ENCODE results near the gene MGAT4B. TPM values are rescaled to one million over a fixed set of nuclear protein-coding genes. Genes with fewer than 3 reads are reported as not detected.

The MGAT4B gene
- total and polyA plus RNA-seq, 2 of the 13 experiments (the other 11 are each of a cell fraction or from before 2014, with no cell fraction given) = 93.5 to 130 TPM

DNA sequence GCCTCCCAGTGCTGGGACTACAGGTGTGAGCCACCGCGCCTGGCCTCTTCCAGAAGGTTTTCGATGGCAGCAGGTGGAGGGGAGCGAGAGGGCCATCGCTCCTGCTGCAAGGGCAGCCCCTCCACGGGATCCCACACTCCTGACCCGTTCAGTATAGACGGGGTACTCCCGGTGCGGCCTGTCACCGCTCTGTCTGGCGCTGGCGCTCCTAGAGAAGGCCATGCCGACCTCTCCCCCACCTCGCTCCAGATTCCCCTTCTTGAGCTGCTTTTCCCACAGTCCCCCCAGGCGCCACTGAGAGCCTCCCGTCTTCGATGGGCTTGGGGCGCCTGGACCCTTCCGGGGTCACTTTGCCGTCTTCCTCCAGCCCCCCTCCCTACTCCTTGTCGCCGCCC is 9.7 kb upstream of the MGAT4B start:
- FAIRE-seq (no peak), DNase-seq (ENCODE audit: low spot score) (no peak), ATAC-seq (no peak)
- Histone ChIP-seq H3K9me3 (ENCODE audit: low read length) (no peaks in the 10 kb centered on the region), H3K27me3 (ENCODE audit: control insufficient read depth in 1 of 2, insufficient read depth in 2 of 2, low read length in 2 of 2) (no peaks in the 10 kb centered on the region), H3K4me2 (ENCODE audit: low read depth, low read length) (no peak overlapping the region), H3K27ac (ENCODE audit: extremely low read length, insufficient read depth, low read length) (no peak overlapping the region), H3K4me1 (ENCODE audit: insufficient read depth, low read length) (peaks cover 30% of the 10 kb centered on the region), H3K79me2 (ENCODE audit: insufficient read depth, low read length) (peaks cover 12% of the 10 kb centered on the region), H3K4me3 (replicated peaks in 1 of 3; ENCODE audit: insufficient read depth in 1 of 3, low read depth in 2 of 3, low read length in 3 of 3) (no peak overlapping the region), H3K36me3 (replicated peaks in 1 of 2; ENCODE audit: control insufficient read depth in 1 of 2, insufficient read depth in 2 of 2, low read length in 2 of 2) (peaks cover 11 to 19% of the 10 kb centered on the region in 2 experiments; a peak in 4 of 5 replicates), H4K20me1 (ENCODE audit: insufficient read depth, low read length) (peaks cover under 1% of the 10 kb centered on the region; the same call in 1 of the 2 replicates), H2AFZ (ENCODE audit: low read length) (no peak overlapping the region), H3K9ac (ENCODE audit: insufficient read depth, low read depth, low read length) (no peak overlapping the region)
- WGBS (ENCODE audit: low lambda C conversion rate) = 97% methylated on average over 23 of the region's 23 CpGs
- BruUV-seq (replicated peaks) = no TSS peak
- in situ Hi-C loops (cut with HindIII; ENCODE audit: extremely low pct_ligation_motif_present, low pct_unique_long_range_greater_than_20kb) (no loop called here), intact Hi-C loops (cut with micrococcal nuclease; ENCODE audit: unreplicated experiment) (no loop called here)
- ChIA-PET CTCF (ENCODE audit: low intra/inter-chr PET ratio, low total read pairs) (no interaction called here), POLR2A (interaction anchor here (5.3 kb wide), 1 partner anchor 11 kb away, joined by 115 read pairs; the partner anchor contains the start of gene MGAT4B)
- TF ChIP-seq HHEX (CRISPR knock-in tag; IDR thresholded peaks at IDR 0.05) = no peak
- no peak for TF ChIP-seq BCL6 (CRISPR knock-in tag; IDR thresholded peaks at IDR 0.05)
- no peak for TF ChIP-seq ZNF773 (CRISPR knock-in tag; IDR thresholded peaks at IDR 0.05; ENCODE audit: borderline replicate concordance)
- TF ChIP-seq, protein P1, sequence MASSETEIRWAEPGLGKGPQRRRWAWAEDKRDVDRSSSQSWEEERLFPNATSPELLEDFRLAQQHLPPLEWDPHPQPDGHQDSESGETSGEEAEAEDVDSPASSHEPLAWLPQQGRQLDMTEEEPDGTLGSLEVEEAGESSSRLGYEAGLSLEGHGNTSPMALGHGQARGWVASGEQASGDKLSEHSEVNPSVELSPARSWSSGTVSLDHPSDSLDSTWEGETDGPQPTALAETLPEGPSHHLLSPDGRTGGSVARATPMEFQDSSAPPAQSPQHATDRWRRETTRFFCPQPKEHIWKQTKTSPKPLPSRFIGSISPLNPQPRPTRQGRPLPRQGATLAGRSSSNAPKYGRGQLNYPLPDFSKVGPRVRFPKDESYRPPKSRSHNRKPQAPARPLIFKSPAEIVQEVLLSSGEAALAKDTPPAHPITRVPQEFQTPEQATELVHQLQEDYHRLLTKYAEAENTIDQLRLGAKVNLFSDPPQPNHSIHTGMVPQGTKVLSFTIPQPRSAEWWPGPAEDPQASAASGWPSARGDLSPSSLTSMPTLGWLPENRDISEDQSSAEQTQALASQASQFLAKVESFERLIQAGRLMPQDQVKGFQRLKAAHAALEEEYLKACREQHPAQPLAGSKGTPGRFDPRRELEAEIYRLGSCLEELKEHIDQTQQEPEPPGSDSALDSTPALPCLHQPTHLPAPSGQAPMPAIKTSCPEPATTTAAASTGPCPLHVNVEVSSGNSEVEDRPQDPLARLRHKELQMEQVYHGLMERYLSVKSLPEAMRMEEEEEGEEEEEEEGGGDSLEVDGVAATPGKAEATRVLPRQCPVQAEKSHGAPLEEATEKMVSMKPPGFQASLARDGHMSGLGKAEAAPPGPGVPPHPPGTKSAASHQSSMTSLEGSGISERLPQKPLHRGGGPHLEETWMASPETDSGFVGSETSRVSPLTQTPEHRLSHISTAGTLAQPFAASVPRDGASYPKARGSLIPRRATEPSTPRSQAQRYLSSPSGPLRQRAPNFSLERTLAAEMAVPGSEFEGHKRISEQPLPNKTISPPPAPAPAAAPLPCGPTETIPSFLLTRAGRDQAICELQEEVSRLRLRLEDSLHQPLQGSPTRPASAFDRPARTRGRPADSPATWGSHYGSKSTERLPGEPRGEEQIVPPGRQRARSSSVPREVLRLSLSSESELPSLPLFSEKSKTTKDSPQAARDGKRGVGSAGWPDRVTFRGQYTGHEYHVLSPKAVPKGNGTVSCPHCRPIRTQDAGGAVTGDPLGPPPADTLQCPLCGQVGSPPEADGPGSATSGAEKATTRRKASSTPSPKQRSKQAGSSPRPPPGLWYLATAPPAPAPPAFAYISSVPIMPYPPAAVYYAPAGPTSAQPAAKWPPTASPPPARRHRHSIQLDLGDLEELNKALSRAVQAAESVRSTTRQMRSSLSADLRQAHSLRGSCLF (CRISPR knock-in tag; IDR thresholded peaks at IDR 0.05; ENCODE audit: borderline replicate concordance) = no peak
- TF ChIP-seq, protein P2, sequence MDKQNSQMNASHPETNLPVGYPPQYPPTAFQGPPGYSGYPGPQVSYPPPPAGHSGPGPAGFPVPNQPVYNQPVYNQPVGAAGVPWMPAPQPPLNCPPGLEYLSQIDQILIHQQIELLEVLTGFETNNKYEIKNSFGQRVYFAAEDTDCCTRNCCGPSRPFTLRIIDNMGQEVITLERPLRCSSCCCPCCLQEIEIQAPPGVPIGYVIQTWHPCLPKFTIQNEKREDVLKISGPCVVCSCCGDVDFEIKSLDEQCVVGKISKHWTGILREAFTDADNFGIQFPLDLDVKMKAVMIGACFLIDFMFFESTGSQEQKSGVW (CRISPR knock-in tag; IDR thresholded peaks at IDR 0.05; ENCODE audit: borderline replicate concordance) = no peak
- TF ChIP-seq HOXA3 (CRISPR knock-in tag; IDR thresholded peaks at IDR 0.05) = no peak
- no peak for TF ChIP-seq ZNF326 (CRISPR knock-in tag; IDR thresholded peaks at IDR 0.05; ENCODE audit: borderline replicate concordance)
- no peak for TF ChIP-seq ZBTB7A (CRISPR knock-in tag; IDR thresholded peaks at IDR 0.05)
- TF ChIP-seq ZNF878 (CRISPR knock-in tag; IDR thresholded peaks at IDR 0.05) = no peak

Measured in HepG2 (cell line).